H1 (cell line): ENCODE results near the gene SLC1A4. TPM values are rescaled to one million over a fixed set of nuclear protein-coding genes. Genes with fewer than 3 reads are reported as not detected.

Experiments used
- CTCF ChIA-PET: fragments of 300-600 bp; sonication (Branson Sonifier 250); formaldehyde crosslinking; loops from one replicate; lab custom pipeline; 2021; ENCODE audit not compliant: partially characterized antibody; lab: Charles Lee
- POLR2A ChIA-PET: fragments of 300-600 bp; sonication (Branson Sonifier 250); formaldehyde crosslinking; loops from one replicate; lab custom pipeline; 2021; ENCODE audit warnings: inconsistent platforms; ENCODE audit not compliant: partially characterized antibody; lab: Charles Lee
- DNase-seq, 2 experiments: peaks; one replicate each; pipeline versions ENCODE4 v3.0.0 to v3.0.0-alpha.2; 2010 to 2022; ENCODE audit warnings: low spot score in 2 of 2, low read depth in 1 of 2, mixed read lengths in 1 of 2
- FAIRE-seq: peaks from 2 replicates; lab custom pipeline; 2011; peaks lifted over from hg19 to GRCh38; lab: Jason Lieb, UNC
- H2AFZ ChIP-seq: 2 replicates; pipeline ENCODE4 v1.8.1; 2012; ENCODE audit warnings: low read length, inconsistent platforms
- H2AK5ac ChIP-seq: 2 replicates; pipeline ENCODE4 v1.6.1; 2013; ENCODE audit warnings: low read depth, low read length
- H2BK120ac ChIP-seq: replicated peaks from 2 replicates; pipeline ENCODE3; 2013; ENCODE audit warnings: low read depth, low read length, inconsistent platforms
- H2BK12ac ChIP-seq: 2 replicates; pipeline ENCODE4 v1.6.1; 2013; ENCODE audit warnings: low read depth, low read length
- H2BK15ac ChIP-seq: 2 replicates; pipeline ENCODE4 v1.6.1; 2013; ENCODE audit warnings: low read length
- H2BK20ac ChIP-seq: 2 replicates; pipeline ENCODE4 v1.6.1; 2013; ENCODE audit warnings: low read length
- H2BK5ac ChIP-seq: 2 replicates; pipeline ENCODE4 v1.6.1; 2013; ENCODE audit warnings: low read depth, low read length
- H3K14ac ChIP-seq: 2 replicates; pipeline ENCODE4 v1.6.1; 2013; ENCODE audit warnings: inconsistent platforms; ENCODE audit not compliant: insufficient read length
- H3K18ac ChIP-seq: 2 replicates; pipeline ENCODE4 v1.6.1; 2013; ENCODE audit warnings: low read length; ENCODE audit errors: extremely low read depth
- H3K23ac ChIP-seq: 2 replicates; pipeline ENCODE4 v1.6.1; 2013; ENCODE audit warnings: inconsistent platforms; ENCODE audit not compliant: insufficient read length
- H3K23me2 ChIP-seq: 2 replicates; pipeline ENCODE4 v1.6.1; 2013; ENCODE audit warnings: low read depth, low read length
- H3K27ac ChIP-seq: 2 replicates; pipeline ENCODE4 v1.6.1; 2011; ENCODE audit warnings: low read depth, low read length, inconsistent platforms
- H3K27me3 ChIP-seq, 4 experiments: replicated peaks in 1 of 4; 1 replicate in 1 of 4; 2 replicates in 3 of 4; pipeline versions ENCODE4 v1.6.1 to v1.8.1; 2011 to 2013; ENCODE audit warnings: low read length in 3 of 4, mild to moderate bottlenecking in 3 of 4, inconsistent platforms in 2 of 4, mixed read lengths in 2 of 4, moderate library complexity in 1 of 4; ENCODE audit not compliant: control insufficient read depth in 3 of 4, insufficient read depth in 3 of 4; ENCODE audit errors: extremely low read depth in 1 of 4
- H3K36me3 ChIP-seq, 4 experiments: 2 replicates each; pipeline versions ENCODE4 v1.6.1 to v1.8.1; 2011 to 2013; ENCODE audit warnings: mild to moderate bottlenecking in 4 of 4, low read length in 3 of 4, moderate library complexity in 2 of 4, control low read depth in 1 of 4, inconsistent platforms in 1 of 4; ENCODE audit not compliant: insufficient read depth in 4 of 4, control insufficient read depth in 2 of 4
- H3K4ac ChIP-seq: replicated peaks from 2 replicates; pipeline ENCODE3; 2013; ENCODE audit warnings: low read length, low read depth, mixed read lengths, inconsistent platforms; ENCODE audit not compliant: insufficient read length
- H3K4me1 ChIP-seq, 4 experiments: replicated peaks in 1 of 4; 1 replicate in 1 of 4; 2 replicates in 3 of 4; pipeline versions ENCODE4 v1.6.1 to v1.8.1; 2011 to 2013; ENCODE audit warnings: low read length in 3 of 4, inconsistent platforms in 2 of 4, mixed read lengths in 1 of 4; ENCODE audit not compliant: insufficient read depth in 4 of 4, control insufficient read depth in 3 of 4
- H3K4me2 ChIP-seq, 2 experiments: 2 replicates each; pipeline versions ENCODE4 v1.6.1 to v1.8.1; 2011 to 2013; ENCODE audit warnings: low read depth in 2 of 2, low read length in 2 of 2, control low read depth in 1 of 2, inconsistent platforms in 1 of 2, mild to moderate bottlenecking in 1 of 2; ENCODE audit not compliant: insufficient read depth in 1 of 2
- H3K4me3 ChIP-seq, 4 experiments: fragments of 200-600, 300-600 bp in 1 of 4; sonication (generic), shearing (Covaris generic), sonication (Bioruptor Twin) in 1 of 4; 2 replicates each; pipeline versions ENCODE4 v1.5.1 to v1.8.1; 2011 to 2016; ENCODE audit warnings: low read length in 4 of 4, low read depth in 3 of 4, control low read depth in 2 of 4, inconsistent platforms in 2 of 4, mild to moderate bottlenecking in 2 of 4, mixed read lengths in 1 of 4, moderate library complexity in 1 of 4; ENCODE audit not compliant: insufficient read depth in 2 of 4; ENCODE audit errors: extremely low read depth in 1 of 4
- H3K56ac ChIP-seq: replicated peaks from 2 replicates; pipeline ENCODE3; 2013; ENCODE audit warnings: low read depth, mild to moderate bottlenecking, mixed read lengths, low read length, inconsistent platforms; ENCODE audit not compliant: insufficient read length
- H3K79me1 ChIP-seq: 2 replicates; pipeline ENCODE4 v1.6.1; 2013; ENCODE audit warnings: low read depth, low read length, control low read depth
- H3K79me2 ChIP-seq, 2 experiments: 2 replicates each; pipeline versions ENCODE4 v1.6.1 to v1.8.1; 2012 to 2013; ENCODE audit warnings: low read length in 2 of 2, mild to moderate bottlenecking in 2 of 2, inconsistent platforms in 1 of 2; ENCODE audit not compliant: insufficient read depth in 2 of 2, control insufficient read depth in 1 of 2
- H3K9ac ChIP-seq, 4 experiments: replicated peaks in 1 of 4; 1 replicate in 1 of 4; 2 replicates in 3 of 4; pipeline versions ENCODE4 v1.6.1 to v1.8.1; 2011 to 2013; ENCODE audit warnings: low read depth in 3 of 4, low read length in 3 of 4, control low read depth in 2 of 4, mild to moderate bottlenecking in 2 of 4, moderate library complexity in 2 of 4, inconsistent platforms in 1 of 4; ENCODE audit errors: extremely low read depth in 1 of 4
- H3K9me3 ChIP-seq, 2 experiments: 2 replicates each; pipeline versions ENCODE4 v1.6.1 to v1.8.1; 2012 to 2013; ENCODE audit warnings: mild to moderate bottlenecking in 2 of 2, moderate library complexity in 2 of 2, control low read depth in 1 of 2, inconsistent platforms in 1 of 2, low read depth in 1 of 2, low read length in 1 of 2, mixed read lengths in 1 of 2; ENCODE audit not compliant: insufficient read depth in 2 of 2
- H4K20me1 ChIP-seq, 2 experiments: replicated peaks in 1 of 2; 2 replicates each; pipeline versions ENCODE3 to v1.8.1; 2011 to 2013; ENCODE audit warnings: inconsistent platforms in 2 of 2, low read length in 2 of 2, mild to moderate bottlenecking in 1 of 2; ENCODE audit not compliant: insufficient read depth in 2 of 2, control insufficient read depth in 1 of 2
- H4K5ac ChIP-seq: 2 replicates; pipeline ENCODE4 v1.6.1; 2013; ENCODE audit warnings: low read length, low read depth, mixed read lengths, inconsistent platforms; ENCODE audit not compliant: insufficient read length
- H4K8ac ChIP-seq: 2 replicates; pipeline ENCODE4 v1.8.0; 2013; ENCODE audit warnings: mild to moderate bottlenecking, moderate library complexity, low read length, inconsistent platforms; ENCODE audit not compliant: insufficient read depth; ENCODE audit errors: extremely low read depth
- H4K91ac ChIP-seq: replicated peaks from 2 replicates; pipeline ENCODE3; 2013; ENCODE audit warnings: low read length, mixed read lengths, inconsistent platforms; ENCODE audit not compliant: insufficient read length
- SRF ChIP-seq: IDR thresholded peaks from 2 replicates; pipeline ENCODE4 v1.6.1; 2011; ENCODE audit warnings: mild to moderate bottlenecking, low read depth, low read length, moderate library complexity
- SUZ12 ChIP-seq: fragments of 200-600 bp; sonication (generic); IDR thresholded peaks from 2 replicates; pipeline ENCODE4 v1.6.1; 2012; ENCODE audit warnings: mild to moderate bottlenecking, inconsistent platforms, low read length, moderate library complexity, mixed read lengths
- TAF7 ChIP-seq: optimal IDR thresholded peaks from 2 replicates; pipeline ENCODE3; 2011; ENCODE audit warnings: low read depth, mild to moderate bottlenecking, inconsistent platforms, low read length, moderate library complexity, borderline replicate concordance
- TBP ChIP-seq: IDR thresholded peaks from 2 replicates; pipeline ENCODE4 v1.6.1; 2011; ENCODE audit warnings: low read depth, low read length, improper control_type of control experiment
- WGBS, 2 experiments: shearing (Covaris generic) in 1 of 2; methylation state at CpG; one replicate each; pipeline versions ENCODE4 v1.1.6 to v1.1.7; 2013 to 2015; ENCODE audit warnings: low lambda C conversion rate in 2 of 2, mixed read lengths in 2 of 2, inconsistent platforms in 1 of 2, low coverage in 1 of 2, missing lambda C conversion rate in 1 of 2; ENCODE audit not compliant: insufficient replicate concordance in 2 of 2, insufficient coverage in 1 of 2, insufficient read length in 1 of 2; ENCODE audit errors: extremely low coverage in 1 of 2, missing lambda C conversion rate in 1 of 2; 5-methylcytosine and 5-hydroxymethylcytosine counted together
- polyA plus RNA-seq, 7 experiments: library from polyadenylated mRNA; depleted of rRNA in 3 of 7; stranded (reverse) in 5 of 7; unstranded in 2 of 7; fragments of >200 nt in 5 of 7; fragments of 200-250 nt in 2 of 7; gene quantifications; 1 replicate in 5 of 7; 2 replicates in 1 of 7; 4 replicates in 1 of 7; pipeline versions ENCODE4 v1.2.1 to v1.2.3, GENCODE V29; 2011 to 2013; ENCODE audit warnings: missing spikeins in 2 of 7, mixed read lengths in 2 of 7
- total RNA-seq: library from RNA; stranded (reverse); fragmentation: NEBNext Ultra II Directional; extraction: Animal tissue kit (Norgen Biotek cat#: 25700); gene quantifications from 2 replicates; pipeline ENCODE4 v1.2.1, GENCODE V29; 2021

Gene SLC1A4
- total and polyA plus RNA-seq, 2 of the 8 experiments (the other 6 are each of a cell fraction or from before 2014, with no cell fraction given): 0.44 to 0.86 TPM

- H4K8ac ChIP-seq: no peak overlapping the region
- H3K9ac ChIP-seq: no peak overlapping the region
- ChIA-PET CTCF (interaction anchor here (0.6 to 0.8 kb wide), 2 partner anchors 10 to 237 kb away, joined by 4 read pairs; no protein-coding TSS in a partner anchor), POLR2A (interaction anchor here (1.1 kb wide), 1 partner anchor 14 kb away, joined by 5 read pairs; no protein-coding TSS in a partner anchor)
- H3K4me2 ChIP-seq: no peak overlapping the region
- no peak for DNase-seq
- H4K91ac ChIP-seq: no peak overlapping the region
- no peak overlapping the region; the same call in 1 of the 2 replicates for H3K18ac ChIP-seq
- TF ChIP-seq SUZ12: no peak
- no peak for TF ChIP-seq TAF7
- no peak for TF ChIP-seq TBP
- TF ChIP-seq SRF: no peak
- H3K79me2 ChIP-seq: no peaks in the 10 kb centered on the region
- no peak overlapping the region for H2BK120ac ChIP-seq
- H2BK15ac ChIP-seq: no peak overlapping the region
- H2AFZ ChIP-seq: no peak overlapping the region
- H2AK5ac ChIP-seq: no peak overlapping the region
- 89% methylated on average over 5 of the region's 5 CpGs; no CpG with 5 or more reads in 1 of the 2 experiments for WGBS, 2 experiments
- H2BK5ac ChIP-seq: no peak overlapping the region
- peaks cover 0 to 6% (median 0%) of the 10 kb centered on the region in 4 experiments; a peak in 1 of 7 replicates for H3K4me1 ChIP-seq
- no peaks in the 10 kb centered on the region for H3K23me2 ChIP-seq
- no peak overlapping the region for H3K4ac ChIP-seq
- H3K23ac ChIP-seq: no peak overlapping the region
- H3K4me3 ChIP-seq: no peak overlapping the region
- H3K56ac ChIP-seq: no peak overlapping the region
- H3K27ac ChIP-seq: no peak overlapping the region
- no peak overlapping the region for H3K14ac ChIP-seq
- H2BK12ac ChIP-seq: no peak overlapping the region
- peaks cover 2 to 4% of the 10 kb centered on the region in 2 experiments; a peak in 1 of 4 replicates for H3K9me3 ChIP-seq
- H2BK20ac ChIP-seq: no peak overlapping the region
- no peaks in the 10 kb centered on the region for H3K27me3 ChIP-seq
- H3K36me3 ChIP-seq: no peaks in the 10 kb centered on the region; a peak in 1 of 8 replicates
- no peak for FAIRE-seq
- H4K5ac ChIP-seq: no peak overlapping the region
- H4K20me1 ChIP-seq: no peaks in the 10 kb centered on the region
- H3K79me1 ChIP-seq: no peaks in the 10 kb centered on the region
Observed at GRCh38 chr2:64951306-64951953, 37.8 kb upstream of the SLC1A4 start.
